Activated CD4-positive, alpha-beta memory T cell treated with anti-CD3 and anti-CD28 coated beads for 36 hours (primary cell): ENCODE data around the gene ARHGAP8. TPM values are rescaled to one million over a fixed set of nuclear protein-coding genes. Genes with fewer than 3 reads are reported as not detected.
"Not testable (repeated sequence)": the region's sequence is repeated elsewhere in the genome, so short reads cannot be mapped to it uniquely, and the experiment has no call there.

Experiments
- CTCF ChIA-PET: fragments of 350-600 bp; sonication (Branson Sonifier 250); formaldehyde crosslinking; loops from one replicate; lab custom pipeline; 2021; ENCODE audit warnings: antibody characterized with exemption, inconsistent platforms; lab: Charles Lee
- POLR2A ChIA-PET: fragments of 350-600 bp; sonication (Branson Sonifier 250); formaldehyde crosslinking; loops from one replicate; lab custom pipeline; 2021; ENCODE audit warnings: antibody characterized with exemption; lab: Charles Lee
- DNase-seq: peaks from one replicate; pipeline ENCODE4 v3.0.0-alpha.2; 2020
- H3K27ac Mint-ChIP-seq: one replicate; pipeline ENCODE4 v1.8.0; 2021; ENCODE audit warnings: mixed read lengths
- H3K27me3 Mint-ChIP-seq: one replicate; pipeline ENCODE4 v1.8.0; 2021; ENCODE audit warnings: mixed read lengths
- H3K36me3 Mint-ChIP-seq: one replicate; pipeline ENCODE4 v1.8.0; 2021; ENCODE audit warnings: mixed read lengths
- H3K4me1 Mint-ChIP-seq: one replicate; pipeline ENCODE4 v1.8.0; 2021; ENCODE audit warnings: low read depth, mixed read lengths
- H3K4me3 Mint-ChIP-seq: one replicate; pipeline ENCODE4 v1.8.0; 2021; ENCODE audit warnings: mild to moderate bottlenecking, mixed read lengths
- H3K9me3 Mint-ChIP-seq: one replicate; pipeline ENCODE4 v1.8.0; 2021; ENCODE audit warnings: mixed read lengths
- intact Hi-C: fragments of 100-400 bp; cut with micrococcal nuclease; formaldehyde crosslinking; loops from one replicate; pipeline ENCODE4 v1.15.1; 2023
- total RNA-seq, 2 experiments: library from RNA; stranded (reverse); gene quantifications; one replicate each; pipeline ENCODE4 v1.2.3, GENCODE V29; 2021

Gene ARHGAP8
- total RNA-seq, 2 experiments from 2014 or later, result 0.73 to 0.88 TPM

- CTCF ChIA-PET, H3K4me3 Mint-ChIP-seq, H3K27me3 Mint-ChIP-seq, POLR2A ChIA-PET, H3K9me3 Mint-ChIP-seq, DNase-seq, intact Hi-C loops, H3K36me3 Mint-ChIP-seq, H3K4me1 Mint-ChIP-seq, H3K27ac Mint-ChIP-seq: not testable (repeated sequence)
Observed at GRCh38 chr22:44799946-44800634, 47.7 kb downstream of the ARHGAP8 start.

DNA sequence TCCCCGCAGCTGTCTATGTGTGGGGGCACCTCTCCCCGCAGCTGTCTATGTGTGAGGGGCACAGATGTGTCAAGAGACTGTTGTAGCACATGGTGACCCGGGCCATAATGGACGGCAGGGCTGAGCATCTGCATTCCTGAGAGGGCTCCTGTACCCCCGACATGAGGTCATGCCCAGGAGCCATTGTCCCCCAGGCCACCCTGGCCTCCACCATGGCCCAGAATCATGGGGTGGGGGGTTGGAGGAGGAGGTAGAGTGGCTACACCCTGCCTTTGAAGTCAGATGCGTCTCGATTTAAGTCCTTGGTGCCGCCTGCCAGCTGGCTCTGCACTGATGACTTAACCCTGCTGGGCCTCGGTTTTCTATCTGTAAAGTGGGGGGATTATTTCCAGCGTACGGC lies 49.1 kb downstream of the ARHGAP8 start:
- Mint-ChIP-seq H3K4me3 (no peak overlapping the region), H3K27ac (no peak overlapping the region), H3K27me3 (peaks cover 13% of the 10 kb centered on the region), H3K9me3 (no peaks in the 10 kb centered on the region), H3K4me1 (no peaks in the 10 kb centered on the region), H3K36me3 (no peaks in the 10 kb centered on the region)
- intact Hi-C loops, result no loop called here
- ChIA-PET POLR2A (no interaction called here), CTCF (no interaction called here)
- no peak for DNase-seq

- Mint-ChIP-seq H3K27me3 (peaks cover 13% of the 10 kb centered on the region), H3K4me1 (no peaks in the 10 kb centered on the region), H3K9me3 (no peaks in the 10 kb centered on the region), H3K27ac (no peak overlapping the region), H3K36me3 (no peaks in the 10 kb centered on the region), H3K4me3 (no peak overlapping the region)
- no peak for DNase-seq
- CTCF ChIA-PET, result no interaction called here
- intact Hi-C loops, result no loop called here
- POLR2A ChIA-PET, result no interaction called here
Observed at GRCh38 chr22:44802071-44802700, 49.8 kb downstream of the ARHGAP8 start.

DNA sequence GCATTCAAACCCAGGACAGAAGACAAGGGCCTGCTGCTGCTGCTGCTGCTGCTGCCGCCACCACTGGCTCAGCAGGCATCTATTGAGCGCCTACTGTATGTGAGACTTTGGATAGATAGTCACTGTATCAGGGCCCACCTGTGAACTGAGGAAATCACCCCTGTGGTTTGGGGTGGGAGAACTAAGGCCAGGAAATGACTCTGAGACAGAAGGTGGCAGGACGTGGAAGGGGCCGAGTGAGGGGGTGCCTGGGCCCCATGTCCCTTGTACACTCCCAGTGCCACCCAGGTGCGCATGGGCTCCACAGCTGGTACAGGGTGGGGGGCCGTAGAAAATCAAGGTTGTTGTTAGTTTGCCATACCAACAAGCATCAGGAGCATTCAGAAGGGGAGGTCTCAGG lies 50.6 kb downstream of the ARHGAP8 start:
- no peak for DNase-seq
- no peak overlapping the region for H3K27ac Mint-ChIP-seq
- no peaks in the 10 kb centered on the region for H3K9me3 Mint-ChIP-seq
- POLR2A ChIA-PET, result no interaction called here
- H3K4me3 Mint-ChIP-seq, result no peak overlapping the region
- H3K36me3 Mint-ChIP-seq, result no peaks in the 10 kb centered on the region
- CTCF ChIA-PET, result no interaction called here
- peaks cover 13% of the 10 kb centered on the region for H3K27me3 Mint-ChIP-seq
- H3K4me1 Mint-ChIP-seq, result no peaks in the 10 kb centered on the region
- intact Hi-C loops, result no loop called here

DNA sequence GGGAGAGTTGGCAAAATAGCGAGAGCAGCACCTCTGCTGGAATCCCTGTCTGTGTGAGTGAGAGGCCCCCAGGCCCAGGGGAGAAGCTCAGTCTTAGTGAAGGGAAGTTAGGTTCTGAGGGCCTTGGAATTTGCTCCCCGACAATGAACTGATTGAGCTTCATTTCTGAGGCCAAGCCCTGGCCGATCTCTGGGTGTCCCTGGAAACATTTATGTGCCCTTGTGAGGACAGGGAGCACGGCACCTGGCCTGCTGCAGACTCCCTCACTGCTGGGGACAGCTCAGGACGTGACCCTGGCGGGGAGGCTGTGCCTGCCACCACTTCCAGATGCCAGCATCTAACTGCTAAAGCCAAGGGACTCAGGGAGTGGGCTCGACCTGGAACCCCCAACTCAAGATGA lies 52.0 kb downstream of the ARHGAP8 start:
- no peaks in the 10 kb centered on the region for H3K36me3 Mint-ChIP-seq
- DNase-seq, result no peak
- ChIA-PET POLR2A (no interaction called here), CTCF (interaction anchor here (0.8 kb wide), 3 partner anchors 16 to 292 kb away, joined by 3 read pairs; no protein-coding TSS in a partner anchor)
- peaks cover 13% of the 10 kb centered on the region for H3K27me3 Mint-ChIP-seq
- no peak overlapping the region for H3K4me3 Mint-ChIP-seq
- H3K9me3 Mint-ChIP-seq, result no peaks in the 10 kb centered on the region
- no peak overlapping the region for H3K27ac Mint-ChIP-seq
- intact Hi-C loops, result no loop called here
- H3K4me1 Mint-ChIP-seq, result no peaks in the 10 kb centered on the region

DNA sequence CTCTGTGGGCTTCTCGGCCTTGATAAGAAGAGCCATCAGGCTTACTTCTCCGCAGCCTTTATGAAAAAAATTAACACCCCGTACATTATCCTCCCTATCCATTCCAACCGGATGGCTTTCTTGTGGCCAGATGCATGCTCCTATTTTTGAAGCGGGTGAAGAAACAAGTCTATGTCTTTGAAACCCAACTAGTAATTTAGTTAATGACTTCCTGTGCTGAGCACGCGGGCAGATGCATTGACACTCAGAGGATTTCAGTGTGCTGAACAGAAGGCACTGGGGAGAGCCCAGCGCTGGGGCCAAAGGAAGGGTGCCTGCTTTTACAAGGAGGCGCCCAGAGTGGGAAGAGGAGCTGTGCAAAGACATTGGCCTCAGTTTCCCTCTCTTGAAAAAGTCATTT lies 53.3 kb downstream of the ARHGAP8 start:
- H3K4me3 Mint-ChIP-seq, result no peak overlapping the region
- no peaks in the 10 kb centered on the region for H3K36me3 Mint-ChIP-seq
- ChIA-PET POLR2A (no interaction called here), CTCF (no interaction called here)
- no peaks in the 10 kb centered on the region for H3K4me1 Mint-ChIP-seq
- intact Hi-C loops, result no loop called here
- DNase-seq, result no peak
- H3K27ac Mint-ChIP-seq, result no peak overlapping the region
- peaks cover 13% of the 10 kb centered on the region for H3K27me3 Mint-ChIP-seq
- H3K9me3 Mint-ChIP-seq, result no peaks in the 10 kb centered on the region

DNA sequence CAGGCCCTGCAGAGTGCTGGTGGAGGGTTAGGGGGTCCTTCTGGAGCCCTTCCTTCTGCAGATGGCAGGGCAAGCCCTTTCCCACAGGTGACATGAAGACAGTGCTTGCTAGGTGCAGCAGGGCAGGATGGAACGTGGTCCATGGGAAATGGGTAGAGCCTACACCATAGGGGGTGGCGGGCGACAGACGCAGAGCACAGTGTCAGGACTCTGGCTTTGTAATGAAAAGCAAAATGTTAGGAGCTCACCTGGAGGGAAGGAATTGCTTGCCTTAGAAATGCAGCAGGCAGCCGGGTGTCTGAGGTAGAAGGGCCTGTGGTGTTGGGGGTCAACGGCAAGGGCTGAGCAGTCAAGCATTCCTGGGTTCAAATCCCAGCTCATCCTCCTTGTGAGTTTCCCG lies 54.9 kb downstream of the ARHGAP8 start:
- no peak for DNase-seq
- peaks cover 11% of the 10 kb centered on the region for H3K27me3 Mint-ChIP-seq
- intact Hi-C loops, result no loop called here
- H3K27ac Mint-ChIP-seq, result no peak overlapping the region
- no peaks in the 10 kb centered on the region for H3K4me1 Mint-ChIP-seq
- no peaks in the 10 kb centered on the region for H3K9me3 Mint-ChIP-seq
- no peak overlapping the region for H3K4me3 Mint-ChIP-seq
- POLR2A ChIA-PET, result no interaction called here
- H3K36me3 Mint-ChIP-seq, result no peaks in the 10 kb centered on the region
- CTCF ChIA-PET, result no interaction called here

DNA sequence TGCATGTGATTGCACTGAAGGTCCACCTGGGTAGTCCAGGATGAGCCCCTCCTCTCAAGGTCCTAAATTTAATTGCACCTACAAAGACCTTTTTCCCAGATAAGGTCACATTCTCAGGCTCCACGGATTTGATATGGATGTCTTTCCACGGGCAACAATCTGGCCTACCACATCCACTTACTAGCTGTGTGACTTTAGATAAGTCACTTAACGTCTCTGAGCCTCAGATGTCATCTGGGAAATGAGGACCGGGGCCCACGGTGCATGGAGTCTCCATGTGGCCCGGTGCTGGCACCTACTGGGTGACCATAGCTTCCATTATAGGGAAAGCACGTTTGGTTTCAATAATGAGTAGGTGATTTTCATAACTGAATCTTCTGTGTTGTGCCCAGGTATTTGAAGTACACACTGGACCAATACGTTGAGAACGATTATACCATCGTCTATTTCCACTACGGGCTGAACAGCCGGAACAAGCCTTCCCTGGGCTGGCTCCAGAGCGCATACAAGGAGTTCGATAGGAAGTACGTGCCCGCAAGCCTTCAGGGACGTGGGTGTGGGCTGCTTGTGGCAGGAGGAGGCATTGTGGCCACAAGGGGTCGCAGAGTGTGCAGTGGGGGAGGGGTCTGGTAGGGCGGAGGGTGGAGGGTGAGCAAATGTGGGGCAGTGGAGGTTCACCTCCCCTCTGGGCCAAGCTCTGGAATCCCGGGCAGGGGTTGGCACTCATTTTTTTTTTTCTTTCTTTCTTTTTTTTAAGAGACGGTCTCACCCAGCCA lies 55.7 kb downstream of the ARHGAP8 start:
- POLR2A ChIA-PET, result no interaction called here

GRCh38 chr22:44809456-44809855 lies 57.1 kb downstream of the ARHGAP8 start:
- Mint-ChIP-seq H3K4me1 (no peaks in the 10 kb centered on the region), H3K27ac (no peak overlapping the region), H3K9me3 (no peaks in the 10 kb centered on the region), H3K4me3 (no peak overlapping the region), H3K27me3 (peaks cover 8% of the 10 kb centered on the region), H3K36me3 (no peaks in the 10 kb centered on the region)
- no peak for DNase-seq
- CTCF ChIA-PET, result no interaction called here
- intact Hi-C loops, result no loop called here
- POLR2A ChIA-PET, result no interaction called here

More for the DNA sequence above, 55.7 kb downstream of the ARHGAP8 start:
- DNase-seq, result peak; percentile 18
- H3K4me1 Mint-ChIP-seq, result no peaks in the 10 kb centered on the region
- H3K27ac Mint-ChIP-seq, result no peak overlapping the region
- CTCF ChIA-PET, result interaction anchor here (1.4 kb wide), 1 partner anchor 13 kb away, joined by 4 read pairs; no protein-coding TSS in a partner anchor
- H3K9me3 Mint-ChIP-seq, result no peaks in the 10 kb centered on the region
- intact Hi-C loops, result no loop called here
- peaks cover 10% of the 10 kb centered on the region for H3K27me3 Mint-ChIP-seq
- no peak overlapping the region for H3K4me3 Mint-ChIP-seq
- H3K36me3 Mint-ChIP-seq, result no peaks in the 10 kb centered on the region

GRCh38 chr22:44811141-44811540 lies 58.8 kb downstream of the ARHGAP8 start:
- no peaks in the 10 kb centered on the region for H3K36me3 Mint-ChIP-seq
- no peaks in the 10 kb centered on the region for H3K4me1 Mint-ChIP-seq
- ChIA-PET POLR2A (no interaction called here), CTCF (interaction anchor here (0.7 kb wide), 1 partner anchor 158 kb away, joined by 3 read pairs; no protein-coding TSS in a partner anchor)
- no peaks in the 10 kb centered on the region for H3K9me3 Mint-ChIP-seq
- no peak overlapping the region for H3K4me3 Mint-ChIP-seq
- intact Hi-C loops, result no loop called here
- H3K27me3 Mint-ChIP-seq, result peaks cover 3% of the 10 kb centered on the region
- DNase-seq, result no peak
- no peak overlapping the region for H3K27ac Mint-ChIP-seq

- Mint-ChIP-seq H3K27me3 (peaks cover 1% of the 10 kb centered on the region), H3K36me3 (no peaks in the 10 kb centered on the region), H3K4me1 (no peaks in the 10 kb centered on the region), H3K27ac (no peak overlapping the region), H3K4me3 (no peak overlapping the region), H3K9me3 (no peaks in the 10 kb centered on the region)
- ChIA-PET CTCF (no interaction called here), POLR2A (no interaction called here)
- intact Hi-C loops, result no loop called here
- no peak for DNase-seq
Observed at GRCh38 chr22:44813416-44813815, 61.0 kb downstream of the ARHGAP8 start.

DNA sequence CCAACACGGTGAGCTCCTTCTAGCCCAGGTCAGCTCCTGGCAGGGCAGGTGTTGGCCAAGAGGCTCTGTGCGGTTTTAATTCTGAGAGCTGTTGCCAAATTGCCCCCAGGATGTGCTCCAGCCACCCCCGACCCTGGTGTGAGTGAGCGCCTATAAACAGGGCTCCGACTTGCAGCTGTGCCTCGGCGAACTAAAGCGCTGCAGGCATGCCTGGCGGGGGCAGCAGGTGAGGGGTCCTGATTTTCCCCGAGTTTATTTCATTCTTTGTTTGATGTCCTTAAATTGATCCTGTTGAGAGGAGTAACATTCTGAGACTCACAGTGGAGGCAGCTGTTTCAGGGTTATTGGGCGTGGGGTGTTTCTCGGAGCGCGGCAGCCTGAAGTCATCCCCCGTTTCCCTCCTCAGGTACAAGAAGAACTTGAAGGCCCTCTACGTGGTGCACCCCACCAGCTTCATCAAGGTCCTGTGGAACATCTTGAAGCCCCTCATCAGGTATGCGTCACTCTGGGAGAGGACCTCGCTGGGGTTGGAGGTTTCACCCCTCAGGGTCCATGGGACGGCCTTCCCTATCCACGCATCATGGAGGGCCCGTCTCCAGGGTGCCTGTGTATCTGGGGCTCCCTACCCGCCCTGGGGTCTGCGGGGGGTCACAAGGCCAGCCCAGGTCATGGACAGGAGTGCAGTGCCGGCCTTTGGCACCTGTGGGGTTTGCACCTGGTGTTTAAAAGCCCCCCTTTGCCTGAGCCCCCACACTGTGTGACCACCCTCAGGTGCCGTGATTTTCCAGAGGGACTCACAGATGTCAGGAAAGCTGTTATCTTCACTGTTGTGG lies 62.1 kb downstream of the ARHGAP8 start:
- Mint-ChIP-seq H3K36me3 (no peaks in the 10 kb centered on the region), H3K9me3 (no peaks in the 10 kb centered on the region), H3K27ac (no peak overlapping the region), H3K4me3 (no peak overlapping the region), H3K27me3 (peaks cover 1% of the 10 kb centered on the region), H3K4me1 (no peaks in the 10 kb centered on the region)
- ChIA-PET POLR2A (no interaction called here), CTCF (no interaction called here)
- intact Hi-C loops, result no loop called here
- DNase-seq, result no peak
